Gastroesophageal sphincter (tissue), 4 donors: ENCODE data around the gene PRTFDC1. TPM values are rescaled to one million over a fixed set of nuclear protein-coding genes. Genes with fewer than 3 reads are reported as not detected.

Experiments
- ATAC-seq: fragments of 150-250 bp; one replicate; pipeline ENCODE4 v1.9.1; 2016; ENCODE audit warnings: mild to moderate bottlenecking, moderate library complexity
- H3K27ac ChIP-seq, 4 donors: fragments of 200-600 bp; sonication (generic) in 3 of 4; 1 replicate in 3 of 4; 2 replicates in 1 of 4; pipeline ENCODE4 v1.5.1; 2016 to 2019
- H3K27me3 ChIP-seq: fragments of 200-600 bp; sonication (generic); one replicate; pipeline ENCODE4 v1.5.1; 2019
- H3K36me3 ChIP-seq, 2 donors: fragments of 200-600 bp; sonication (generic); one replicate each; pipeline ENCODE4 v1.5.1; 2019; ENCODE audit warnings: control low read depth in 1 of 2
- H3K4me1 ChIP-seq, 3 donors: fragments of 200-600 bp; sonication (generic); 1 replicate in 2 of 3; 2 replicates in 1 of 3; pipeline ENCODE4 v1.5.1; 2016 to 2019; ENCODE audit warnings: control low read depth in 2 of 3
- H3K4me3 ChIP-seq, 2 donors: fragments of 200-600 bp; sonication (generic); one replicate each; pipeline ENCODE4 v1.5.1; 2019; ENCODE audit warnings: mild to moderate bottlenecking in 1 of 2, moderate library complexity in 1 of 2
- H3K9me3 ChIP-seq, 3 donors: fragments of 200-600 bp; sonication (generic); one replicate each; pipeline ENCODE4 v1.5.1; 2017 to 2019; ENCODE audit warnings: control low read depth in 2 of 3
- EP300 ChIP-seq: sonication (generic); formaldehyde crosslinking; IDR thresholded peaks from one replicate; pipeline ENCODE4 v1.6.1; 2017; ENCODE audit warnings: antibody characterized with exemption, mild to moderate bottlenecking
- POLR2A ChIP-seq, 2 donors: fragments of 450-650 bp; IDR thresholded peaks; one replicate each; pipeline ENCODE4 v1.6.1; 2017; ENCODE audit warnings: antibody characterized with exemption in 2 of 2, mild to moderate bottlenecking in 2 of 2, moderate library complexity in 1 of 2
- POLR2AphosphoS5 ChIP-seq: sonication (generic); formaldehyde crosslinking; IDR thresholded peaks from one replicate; pipeline ENCODE4 v1.6.1; 2017; ENCODE audit warnings: antibody characterized with exemption
- WGBS, 2 donors: methylation state at CpG; one replicate each; pipeline ENCODE4 v1.1.5; 2018; ENCODE audit warnings: low coverage in 1 of 2; 5-methylcytosine and 5-hydroxymethylcytosine counted together
- total RNA-seq, 4 donors: library from RNA; depleted of rRNA; stranded (reverse); fragments of >200 nt; gene quantifications; one replicate each; pipeline ENCODE4 v1.1.0, GENCODE V29; 2016
- TF ChIP-seq, protein P1 (sequence below), 4 experiments: fragments of 200-600 bp in 2 of 4; fragments of 450-650 bp in 2 of 4; sonication (generic) in 1 of 4; IDR thresholded peaks; one replicate each; pipeline ENCODE4 v1.5.1; 2017 to 2019; ENCODE audit warnings: antibody characterized with exemption in 4 of 4, mild to moderate bottlenecking in 2 of 4, moderate library complexity in 2 of 4

PRTFDC1 gene
- total RNA-seq, 4 donors from 2014 or later = 3.2 to 14.6 (median 7.9) TPM

DNA sequence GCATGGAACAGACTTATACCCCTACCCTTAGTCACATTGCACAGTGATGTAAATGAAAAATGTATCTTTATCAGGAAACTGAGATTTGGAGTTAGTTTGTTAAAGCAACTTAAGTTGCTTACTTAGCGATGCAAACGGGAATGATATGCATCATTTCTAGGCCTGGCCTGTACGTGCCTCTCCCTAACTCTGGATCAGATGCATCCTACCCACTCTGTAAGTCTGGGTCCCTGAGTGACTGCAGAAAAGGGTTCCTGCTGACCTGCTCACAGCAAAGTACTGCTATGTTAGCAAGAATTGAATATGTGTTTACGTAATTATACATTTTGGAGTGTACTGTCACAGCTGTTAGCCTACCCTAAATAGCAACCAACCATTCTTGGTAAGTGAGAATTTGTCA lies 30.7 kb upstream of the PRTFDC1 start:
- TF ChIP-seq POLR2AphosphoS5 (no peak), EP300 (no peak)
- no peaks in the 10 kb centered on the region for H3K4me1 ChIP-seq
- 91 to 93% methylated on average over 4 of the region's 4 CpGs for WGBS, 2 donors
- H3K9me3 ChIP-seq = no peaks in the 10 kb centered on the region
- no peak for ATAC-seq
- H3K4me3 ChIP-seq = no peak overlapping the region
- H3K27me3 ChIP-seq = no peaks in the 10 kb centered on the region
- no peaks in the 10 kb centered on the region for H3K36me3 ChIP-seq
- no peak overlapping the region for H3K27ac ChIP-seq

GRCh38 chr10:24982319-24983112 lies 30.1 kb upstream of the PRTFDC1 start:
- WGBS, 2 donors = 63% methylated on average over 1 of the region's 1 CpG; no CpG with 5 or more reads in 1 of the 2 donors
- Histone ChIP-seq H3K4me3 (no peak overlapping the region), H3K4me1 (no peaks in the 10 kb centered on the region), H3K9me3 (no peaks in the 10 kb centered on the region), H3K27me3 (no peaks in the 10 kb centered on the region), H3K27ac (no peak overlapping the region), H3K36me3 (no peaks in the 10 kb centered on the region)
- TF ChIP-seq POLR2AphosphoS5 = no peak
- no peak for TF ChIP-seq EP300
- TF ChIP-seq, protein P1, sequence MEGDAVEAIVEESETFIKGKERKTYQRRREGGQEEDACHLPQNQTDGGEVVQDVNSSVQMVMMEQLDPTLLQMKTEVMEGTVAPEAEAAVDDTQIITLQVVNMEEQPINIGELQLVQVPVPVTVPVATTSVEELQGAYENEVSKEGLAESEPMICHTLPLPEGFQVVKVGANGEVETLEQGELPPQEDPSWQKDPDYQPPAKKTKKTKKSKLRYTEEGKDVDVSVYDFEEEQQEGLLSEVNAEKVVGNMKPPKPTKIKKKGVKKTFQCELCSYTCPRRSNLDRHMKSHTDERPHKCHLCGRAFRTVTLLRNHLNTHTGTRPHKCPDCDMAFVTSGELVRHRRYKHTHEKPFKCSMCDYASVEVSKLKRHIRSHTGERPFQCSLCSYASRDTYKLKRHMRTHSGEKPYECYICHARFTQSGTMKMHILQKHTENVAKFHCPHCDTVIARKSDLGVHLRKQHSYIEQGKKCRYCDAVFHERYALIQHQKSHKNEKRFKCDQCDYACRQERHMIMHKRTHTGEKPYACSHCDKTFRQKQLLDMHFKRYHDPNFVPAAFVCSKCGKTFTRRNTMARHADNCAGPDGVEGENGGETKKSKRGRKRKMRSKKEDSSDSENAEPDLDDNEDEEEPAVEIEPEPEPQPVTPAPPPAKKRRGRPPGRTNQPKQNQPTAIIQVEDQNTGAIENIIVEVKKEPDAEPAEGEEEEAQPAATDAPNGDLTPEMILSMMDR (IDR thresholded peaks at IDR 0.05) = no peak
- no peak for TF ChIP-seq POLR2A (IDR thresholded peaks at IDR 0.05)
- no peak for ATAC-seq

DNA sequence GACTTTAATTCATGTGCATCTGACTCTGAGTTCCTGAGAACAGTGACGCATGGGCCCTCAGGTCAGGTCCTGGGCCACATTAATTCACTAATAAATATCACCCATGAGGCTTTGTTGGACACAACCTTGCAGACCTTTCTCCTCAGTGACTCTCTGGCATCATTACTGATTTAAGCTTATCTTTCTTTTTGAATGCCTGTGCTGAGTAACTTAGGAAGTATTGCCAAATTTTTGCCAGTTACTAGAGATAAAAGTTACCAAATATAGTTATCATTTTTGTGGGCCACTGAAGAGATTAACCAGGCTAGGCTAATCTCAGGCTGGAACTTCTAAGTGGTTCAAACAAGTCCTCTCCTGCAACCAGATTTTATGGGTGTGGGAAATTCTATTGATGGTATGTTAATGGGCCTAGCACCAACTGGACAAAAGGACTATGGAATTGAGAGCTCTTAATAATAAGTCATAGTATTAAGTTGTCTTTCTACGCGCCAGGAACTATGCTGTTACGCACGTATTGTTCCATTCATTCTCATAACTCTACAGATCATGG lies 28.8 kb upstream of the PRTFDC1 start:
- Histone ChIP-seq H3K27ac (no peak overlapping the region), H3K4me1 (no peaks in the 10 kb centered on the region), H3K4me3 (no peak overlapping the region), H3K27me3 (no peaks in the 10 kb centered on the region), H3K36me3 (no peaks in the 10 kb centered on the region), H3K9me3 (no peaks in the 10 kb centered on the region)
- ATAC-seq = no peak
- TF ChIP-seq EP300 = no peak
- TF ChIP-seq, protein P1 (IDR thresholded peaks at IDR 0.05) = no peak
- TF ChIP-seq POLR2AphosphoS5 = no peak
- no peak for TF ChIP-seq POLR2A (IDR thresholded peaks at IDR 0.05)
- WGBS, 2 donors = 51 to 100% methylated on average over 1 to 5 of the region's 5 CpGs

- H3K4me1 ChIP-seq = no peaks in the 10 kb centered on the region
- H3K9me3 ChIP-seq = no peaks in the 10 kb centered on the region
- no peaks in the 10 kb centered on the region for H3K36me3 ChIP-seq
- H3K27me3 ChIP-seq = no peaks in the 10 kb centered on the region
- H3K4me3 ChIP-seq = no peak overlapping the region
- TF ChIP-seq POLR2A (IDR thresholded peaks at IDR 0.05) = no peak
- TF ChIP-seq POLR2AphosphoS5 = no peak
- TF ChIP-seq EP300 = no peak
- TF ChIP-seq, protein P1 (IDR thresholded peaks at IDR 0.05) = no peak
- no peak overlapping the region for H3K27ac ChIP-seq
- 97 to 100% methylated on average over 1 to 4 of the region's 4 CpGs for WGBS, 2 donors
- no peak for ATAC-seq
Measured at GRCh38 chr10:24979685-24980084, 27.3 kb upstream of the PRTFDC1 start.

GRCh38 chr10:24974976-24975375 lies 22.6 kb upstream of the PRTFDC1 start:
- 12 to 75% methylated on average over 2 of the region's 2 CpGs for WGBS, 2 donors
- H3K4me3 ChIP-seq = no peak overlapping the region

More at GRCh38 chr10:24974976-24975375, 22.6 kb upstream of the PRTFDC1 start:
- no peaks in the 10 kb centered on the region for H3K27me3 ChIP-seq
- ATAC-seq = peak; percentile 94
- H3K4me1 ChIP-seq = no peaks in the 10 kb centered on the region
- H3K27ac ChIP-seq = no peak overlapping the region
- TF ChIP-seq EP300 (no peak), POLR2AphosphoS5 (peak; percentile 41)
- TF ChIP-seq, protein P1 (IDR thresholded peaks at IDR 0.05) = peak in 1 of 4 experiments; percentile 22
- no peaks in the 10 kb centered on the region for H3K36me3 ChIP-seq
- H3K9me3 ChIP-seq = no peaks in the 10 kb centered on the region
